Lower leg skin (tissue), 4 donors: ENCODE results near the gene NRXN3. TPM values are rescaled to one million over a fixed set of nuclear protein-coding genes. Genes with fewer than 3 reads are reported as not detected.

Source experiments
- DNase-seq, 2 donors: peaks; one replicate each; pipeline ENCODE4 v3.0.0-alpha.2; 2019; ENCODE audit warnings: low spot score in 2 of 2
- H3K4me3 ChIP-seq: fragments of 200-600 bp; sonication (generic); 2 replicates; pipeline ENCODE4 v1.5.1; 2017; ENCODE audit warnings: mild to moderate bottlenecking, low read depth; ENCODE audit not compliant: poor library complexity, severe bottlenecking
- CTCF ChIP-seq, 3 donors: fragments of 450-650 bp; IDR thresholded peaks; one replicate each; pipeline ENCODE4 v1.5.1; 2016; ENCODE audit warnings: antibody characterized with exemption in 3 of 3, mild to moderate bottlenecking in 3 of 3, moderate library complexity in 2 of 3
- POLR2A ChIP-seq, 2 donors: fragments of 450-650 bp; IDR thresholded peaks; one replicate each; pipeline ENCODE4 v1.6.1; 2016 to 2017; ENCODE audit warnings: antibody characterized with exemption in 2 of 2, mild to moderate bottlenecking in 1 of 2, moderate library complexity in 1 of 2
- WGBS, 2 donors: methylation state at CpG; one replicate each; pipeline ENCODE4 v1.1.5; 2018; 5-methylcytosine and 5-hydroxymethylcytosine counted together
- intact Hi-C: fragments of 100-400 bp; cut with DNase I; formaldehyde crosslinking; loops from one replicate; pipeline ENCODE4 v1.15.0; 2023; ENCODE audit warnings: low total_unique reads
- total RNA-seq, 4 donors: library from RNA; depleted of rRNA; stranded (reverse); fragments of >200 nt; gene quantifications; one replicate each; pipeline ENCODE4 v1.1.0, GENCODE V29; 2016

The NRXN3 gene
- total RNA-seq, 4 donors from 2014 or later: 0.61 to 2.4 (median 1.7) TPM

- no peak for TF ChIP-seq POLR2A (IDR thresholded peaks at IDR 0.05)
- TF ChIP-seq CTCF (IDR thresholded peaks at IDR 0.05): no peak
- intact Hi-C loops: no loop called here
- no peak for DNase-seq
- no peak overlapping the region for H3K4me3 ChIP-seq
These were observed 1531.2 kb downstream of the NRXN3 start for GRCh38 chr14:79701371-79701770.

GRCh38 chr14:79702197-79702596 is 1532.0 kb downstream of the NRXN3 start:
- H3K4me3 ChIP-seq: no peak overlapping the region
- WGBS, 2 donors: 72 to 78% methylated on average over 1 of the region's 1 CpG
- TF ChIP-seq POLR2A (IDR thresholded peaks at IDR 0.05) (no peak), CTCF (IDR thresholded peaks at IDR 0.05) (no peak)
- no peak for DNase-seq
- intact Hi-C loops: no loop called here

- TF ChIP-seq CTCF (IDR thresholded peaks at IDR 0.05) (no peak), POLR2A (IDR thresholded peaks at IDR 0.05) (no peak)
- 93 to 94% methylated on average over 7 of the region's 7 CpGs for WGBS, 2 donors
- no peak overlapping the region for H3K4me3 ChIP-seq
- intact Hi-C loops: no loop called here
- DNase-seq: no peak
These were observed 1533.0 kb downstream of the NRXN3 start for GRCh38 chr14:79703209-79703608.

- no peak for DNase-seq
- TF ChIP-seq CTCF (IDR thresholded peaks at IDR 0.05): no peak
- no peak for TF ChIP-seq POLR2A (IDR thresholded peaks at IDR 0.05)
- intact Hi-C loops: no loop called here
- no peak overlapping the region for H3K4me3 ChIP-seq
- WGBS, 2 donors: 39 to 47% methylated on average over 6 of the region's 6 CpGs
These were observed 1534.1 kb downstream of the NRXN3 start for GRCh38 chr14:79704041-79704807.

- TF ChIP-seq CTCF (IDR thresholded peaks at IDR 0.05): no peak
- TF ChIP-seq POLR2A (IDR thresholded peaks at IDR 0.05): no peak
- no peak overlapping the region for H3K4me3 ChIP-seq
- intact Hi-C loops: no loop called here
- 77 to 81% methylated on average over 11 of the region's 11 CpGs for WGBS, 2 donors
- no peak for DNase-seq
These were observed 1535.1 kb downstream of the NRXN3 start for GRCh38 chr14:79705126-79705894.
